ENCODE data around the gene KRTAP17-1.

Gene KRTAP17-1

DNA sequence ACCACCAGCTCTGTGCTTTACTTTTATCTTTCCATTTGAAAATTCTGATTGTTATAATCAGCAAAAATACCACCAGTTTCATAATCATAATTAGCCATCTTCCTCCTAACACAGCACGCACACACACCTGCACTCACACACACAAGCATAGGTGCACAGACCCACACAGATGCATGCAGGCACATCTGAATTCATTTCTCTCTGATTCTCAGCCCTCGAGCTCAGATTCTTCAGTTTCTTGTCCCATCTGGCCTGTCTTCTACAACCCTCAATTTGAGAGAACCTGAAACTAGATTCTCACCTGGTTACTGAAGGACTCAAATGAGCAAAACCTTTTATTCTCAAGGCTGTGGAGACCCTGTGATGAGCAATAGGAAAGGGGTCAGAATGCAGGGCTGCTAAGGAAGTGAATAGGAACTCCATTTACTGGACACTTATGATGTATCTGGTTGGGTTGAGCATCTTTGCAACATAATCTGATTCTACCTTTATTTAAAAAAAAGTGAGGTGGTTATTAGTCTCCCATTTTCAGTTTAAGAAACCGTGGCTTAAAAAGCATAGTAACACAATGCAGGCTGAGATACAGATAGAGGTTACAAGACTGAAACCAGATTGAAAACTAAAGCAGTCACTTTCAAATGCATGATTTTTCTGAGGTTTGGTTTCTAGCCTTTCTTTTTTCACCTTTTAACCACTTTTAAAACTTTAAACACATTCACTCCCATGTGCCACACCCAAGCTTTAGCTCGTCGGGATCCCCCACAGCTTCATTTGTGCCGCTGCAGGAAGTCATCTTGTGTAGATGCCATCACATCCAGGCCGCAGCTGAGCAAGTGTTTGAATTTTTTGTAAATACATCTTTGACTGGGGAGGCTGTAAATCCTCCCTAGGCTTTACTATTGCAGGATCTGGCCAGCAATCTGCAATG is 25.7 kb upstream of the KRTAP17-1 start:
- TF ChIP-seq JUND (IDR thresholded peaks at IDR 0.05; ENCODE audit: low read depth) = no peak
- in situ Hi-C loops (cut with HindIII; ENCODE audit: low pct_unique_long_range_greater_than_20kb, low sequenced_read_pairs) = no loop called here

DNA sequence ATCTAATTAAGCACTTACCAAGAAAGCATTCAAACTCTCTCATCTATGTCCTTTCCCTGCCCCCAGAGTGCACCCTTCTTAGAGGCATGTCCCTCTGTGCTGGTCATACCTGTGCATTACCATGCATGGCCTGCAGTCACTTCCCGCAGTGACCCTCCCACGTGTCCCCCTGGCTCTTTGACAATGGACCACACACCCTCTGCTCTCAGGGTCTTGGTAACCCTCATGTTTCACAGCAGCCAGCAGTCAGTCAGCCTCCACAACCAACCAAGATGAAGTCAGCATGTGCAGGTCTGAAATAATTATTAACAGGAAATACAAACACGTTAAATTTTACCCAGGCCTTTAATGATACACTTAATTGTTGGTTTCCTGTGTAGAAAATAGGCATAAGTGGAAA is 25.0 kb upstream of the KRTAP17-1 start:
- peak in 1 of 2 experiments; percentile 36 for DNase-seq (ENCODE audit: low read depth in 1 of 2, low spot score in 1 of 2)
- in situ Hi-C loops (cut with HindIII; ENCODE audit: low pct_unique_long_range_greater_than_20kb, low sequenced_read_pairs) = no loop called here
- TF ChIP-seq JUND (IDR thresholded peaks at IDR 0.05; ENCODE audit: low read depth) = no peak

More for the DNA sequence above, 25.7 kb upstream of the KRTAP17-1 start:
- DNase-seq (ENCODE audit: low read depth in 1 of 2, low spot score in 1 of 2) = peak in 1 of 2 experiments; percentile 46

DNA sequence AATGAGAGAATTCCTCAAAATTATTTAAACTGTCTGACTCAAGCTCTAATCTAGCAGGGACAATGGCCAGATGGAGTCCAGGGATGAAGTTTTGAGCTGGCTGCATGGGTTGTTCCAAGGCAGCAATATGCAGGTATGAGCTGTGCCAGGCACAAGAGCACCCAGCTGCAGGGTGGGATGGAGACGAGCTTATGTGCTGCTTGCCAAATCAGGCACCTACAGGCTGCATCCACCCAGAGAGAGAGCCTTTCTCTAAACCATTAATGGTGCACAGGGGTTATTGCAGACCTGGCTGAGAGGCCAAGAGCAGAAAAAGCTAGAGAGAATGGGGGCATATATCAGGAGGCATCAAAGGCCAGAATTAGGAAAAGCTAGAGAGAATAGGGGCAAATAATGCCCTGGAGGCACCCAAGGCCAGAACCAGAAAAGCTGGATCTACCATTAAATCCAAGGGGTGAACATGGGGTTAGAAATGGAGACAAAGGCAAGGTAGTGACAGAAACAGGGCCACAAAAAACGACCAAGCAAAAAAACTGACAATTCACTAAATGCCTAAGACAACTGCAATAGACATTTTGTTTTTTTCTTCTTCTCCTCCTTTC is 24.2 kb upstream of the KRTAP17-1 start:
- in situ Hi-C loops (cut with HindIII; ENCODE audit: low pct_unique_long_range_greater_than_20kb, low sequenced_read_pairs) = no loop called here
- TF ChIP-seq JUND (IDR thresholded peaks at IDR 0.05; ENCODE audit: low read depth) = no peak
- DNase-seq (ENCODE audit: low read depth in 1 of 2, low spot score in 1 of 2) = peak in 1 of 2 experiments; percentile 69

DNA sequence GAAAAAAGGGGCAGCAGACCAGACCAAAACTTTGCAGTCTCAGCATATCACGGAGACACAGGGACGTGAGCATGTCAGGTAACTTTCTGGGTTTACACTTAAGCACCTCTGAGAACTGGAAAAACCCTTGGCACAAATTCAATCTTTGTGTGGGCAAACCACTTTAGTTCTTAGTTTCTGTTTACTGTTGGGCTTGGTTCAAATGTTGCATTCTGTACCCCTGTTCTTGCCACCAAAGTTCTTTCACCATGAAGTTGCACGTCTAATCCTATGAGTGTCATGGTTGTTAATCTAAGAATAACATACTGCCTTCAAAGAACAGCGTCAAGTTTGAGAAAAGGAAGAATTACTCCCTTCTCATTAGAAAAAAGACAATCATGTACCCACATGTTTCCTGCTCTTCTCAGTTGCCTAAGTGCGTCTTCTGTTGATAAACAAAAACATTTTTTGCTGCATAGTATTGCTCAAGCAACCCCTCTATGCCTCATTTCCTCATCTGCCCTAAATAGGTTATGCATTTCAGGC is 23.5 kb upstream of the KRTAP17-1 start:
- no peak for TF ChIP-seq JUND (IDR thresholded peaks at IDR 0.05; ENCODE audit: low read depth)
- in situ Hi-C loops (cut with HindIII; ENCODE audit: low pct_unique_long_range_greater_than_20kb, low sequenced_read_pairs) = no loop called here
- DNase-seq (ENCODE audit: low read depth in 1 of 2, low spot score in 1 of 2) = peak in 1 of 2 experiments; percentile 88

DNA sequence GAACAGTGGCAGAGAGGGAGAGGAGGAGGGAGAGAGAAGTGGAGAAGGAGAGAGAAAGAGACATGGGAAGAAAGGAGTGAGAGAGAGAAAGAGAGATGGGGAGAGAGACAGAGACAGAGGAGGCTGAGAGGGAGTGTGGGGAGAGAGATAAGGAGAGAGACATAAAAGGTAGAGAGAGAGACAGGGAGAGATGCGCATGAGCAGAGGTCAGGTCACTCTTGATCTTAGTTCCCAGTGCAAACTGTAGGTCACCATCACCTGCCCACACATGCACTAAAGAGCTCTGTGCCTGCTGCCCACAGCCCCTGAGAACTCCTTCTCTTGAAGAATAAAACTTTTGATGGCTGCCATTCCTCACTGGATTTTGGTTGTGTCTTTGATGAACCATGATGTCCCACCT is 20.2 kb upstream of the KRTAP17-1 start:
- in situ Hi-C loops (cut with HindIII; ENCODE audit: low pct_unique_long_range_greater_than_20kb, low sequenced_read_pairs) = no loop called here
- TF ChIP-seq JUND (IDR thresholded peaks at IDR 0.05; ENCODE audit: low read depth) = no peak
- DNase-seq (ENCODE audit: low read depth in 1 of 2, low spot score in 1 of 2) = no peak

DNA sequence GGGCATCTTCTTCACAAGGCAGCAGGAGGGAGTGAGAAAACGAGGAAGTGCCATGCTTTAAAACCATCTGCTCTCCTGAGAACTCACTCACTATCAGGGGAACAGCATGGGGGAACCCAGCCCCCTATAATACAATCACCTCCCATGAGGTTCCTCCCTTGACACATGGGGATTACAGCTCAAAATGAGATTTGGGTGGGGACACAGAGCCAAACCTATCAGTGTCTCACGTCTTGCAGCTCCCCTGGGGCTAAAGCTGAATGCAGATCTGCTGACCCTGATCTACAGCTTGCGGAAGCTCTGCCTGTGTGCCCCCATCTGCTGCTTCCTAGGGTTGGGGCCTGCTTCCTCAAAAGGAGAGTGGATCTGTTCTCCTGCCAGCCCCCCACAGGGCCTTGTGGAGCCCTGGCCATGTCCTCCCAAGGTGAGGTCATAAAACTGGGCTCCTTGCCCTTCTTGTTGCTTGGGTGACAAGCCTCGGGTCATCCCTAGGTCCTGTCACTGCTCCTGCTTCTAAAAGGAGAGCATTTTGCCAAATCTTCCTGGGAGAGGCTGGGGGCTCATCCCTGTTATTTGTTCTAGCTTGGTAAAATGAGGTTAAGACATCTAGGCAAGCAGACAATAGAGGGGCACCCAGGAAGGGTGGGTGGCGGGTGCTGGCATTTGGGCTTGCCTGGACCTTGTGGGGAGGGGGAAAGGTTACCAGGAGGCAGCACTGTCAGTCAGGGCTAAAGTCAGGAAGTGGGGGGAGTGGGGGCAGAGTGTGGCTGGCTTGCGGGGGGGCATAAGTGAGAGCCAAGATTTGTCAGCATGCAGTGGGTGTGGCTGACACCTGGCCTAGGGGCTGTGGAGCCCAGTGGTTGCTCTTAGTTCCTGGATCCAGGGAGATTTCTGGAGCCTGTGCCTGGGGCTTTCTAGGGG is 19.1 kb upstream of the KRTAP17-1 start:
- in situ Hi-C loops (cut with HindIII; ENCODE audit: low pct_unique_long_range_greater_than_20kb, low sequenced_read_pairs) = no loop called here
- TF ChIP-seq JUND (IDR thresholded peaks at IDR 0.05; ENCODE audit: low read depth) = no peak
- peak in 1 of 2 experiments; percentile 38 for DNase-seq (ENCODE audit: low read depth in 1 of 2, low spot score in 1 of 2)

DNA sequence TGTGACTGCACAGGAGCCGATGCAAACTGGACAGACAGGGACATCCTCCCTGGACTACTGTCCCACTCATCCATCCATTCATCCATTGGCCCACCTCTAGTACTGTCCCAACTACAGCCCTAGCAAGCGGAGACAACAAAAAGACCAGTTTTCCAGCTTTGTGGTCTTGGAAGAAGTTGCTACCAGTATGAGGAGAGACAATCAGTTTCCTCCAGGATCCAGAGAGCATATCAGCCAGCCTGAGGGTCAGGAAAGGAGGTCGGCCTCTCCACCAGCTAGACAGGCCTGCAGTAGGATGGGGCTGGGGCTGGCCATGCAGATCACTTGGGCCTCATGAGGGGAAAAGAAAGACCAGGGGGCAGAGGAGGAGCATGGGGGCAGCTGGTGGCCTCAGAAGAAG is 18.3 kb upstream of the KRTAP17-1 start:
- no peak for TF ChIP-seq JUND (IDR thresholded peaks at IDR 0.05; ENCODE audit: low read depth)
- in situ Hi-C loops (cut with HindIII; ENCODE audit: low pct_unique_long_range_greater_than_20kb, low sequenced_read_pairs) = no loop called here
- DNase-seq (ENCODE audit: low read depth in 1 of 2, low spot score in 1 of 2) = no peak

DNA sequence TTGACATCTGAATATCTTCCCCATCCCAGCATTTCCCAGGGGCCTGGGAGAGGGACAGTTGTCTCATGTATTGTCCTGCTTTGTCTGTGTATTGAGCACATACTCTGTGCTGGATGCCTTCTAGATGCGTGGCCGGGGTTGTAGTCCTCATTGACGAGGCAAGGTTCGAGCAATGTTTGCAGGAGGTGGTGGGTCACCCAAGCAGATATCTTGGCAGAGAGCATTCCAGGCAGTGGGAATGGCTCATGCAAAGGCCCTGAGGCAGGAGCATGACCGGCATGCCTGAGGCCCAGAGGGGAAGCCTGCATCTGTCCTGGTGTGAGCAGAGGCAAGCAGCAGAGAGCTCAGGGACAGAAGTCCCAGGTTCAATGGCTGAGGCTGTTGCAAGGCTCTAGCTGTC is 17.6 kb upstream of the KRTAP17-1 start:
- in situ Hi-C loops (cut with HindIII; ENCODE audit: low pct_unique_long_range_greater_than_20kb, low sequenced_read_pairs) = no loop called here
- no peak for TF ChIP-seq JUND (IDR thresholded peaks at IDR 0.05; ENCODE audit: low read depth)
- DNase-seq (ENCODE audit: low read depth in 1 of 2, low spot score in 1 of 2) = no peak

DNA sequence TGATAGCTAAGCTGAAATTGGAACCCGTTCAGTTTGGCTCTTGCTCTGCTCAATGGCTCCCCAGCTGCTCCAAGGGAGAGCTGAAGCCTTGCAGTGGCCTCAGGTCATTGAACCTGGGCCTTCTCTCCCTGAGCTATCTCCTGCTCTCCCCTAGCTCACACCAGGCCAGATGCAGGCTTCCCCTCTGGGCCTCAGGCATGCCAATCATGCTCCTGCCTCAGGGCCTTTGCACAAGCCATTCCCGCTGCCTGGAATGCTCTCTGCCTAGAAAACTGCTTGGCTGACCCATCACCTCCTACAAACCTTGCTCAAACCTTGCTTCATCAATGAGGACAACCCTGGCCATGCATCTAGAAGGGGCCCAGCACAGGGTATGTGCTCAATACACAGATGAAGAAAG is 16.7 kb upstream of the KRTAP17-1 start:
- in situ Hi-C loops (cut with HindIII; ENCODE audit: low pct_unique_long_range_greater_than_20kb, low sequenced_read_pairs) = no loop called here
- no peak for TF ChIP-seq JUND (IDR thresholded peaks at IDR 0.05; ENCODE audit: low read depth)
- no peak for DNase-seq (ENCODE audit: low read depth in 1 of 2, low spot score in 1 of 2)

DNA sequence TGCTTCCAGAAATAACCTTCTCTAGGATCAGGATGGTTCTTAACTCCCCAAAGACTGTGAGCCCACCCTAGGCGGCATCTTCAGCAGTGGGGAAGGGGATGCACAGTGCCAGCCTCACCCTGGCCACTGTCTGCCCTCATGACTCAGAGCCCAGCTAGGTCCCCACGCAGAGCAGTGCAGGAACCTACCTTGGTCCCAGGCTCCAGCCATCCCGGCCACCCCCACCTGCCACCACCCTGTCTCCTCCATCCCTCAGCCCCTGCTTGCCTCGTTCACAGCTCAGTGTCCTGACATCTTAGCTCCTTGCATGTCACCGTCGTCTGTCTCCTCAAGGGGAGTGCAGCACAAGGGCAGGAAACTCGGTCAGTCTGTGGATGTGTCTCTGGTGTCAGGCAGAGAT is 16.1 kb upstream of the KRTAP17-1 start:
- in situ Hi-C loops (cut with HindIII; ENCODE audit: low pct_unique_long_range_greater_than_20kb, low sequenced_read_pairs) = no loop called here
- DNase-seq (ENCODE audit: low read depth in 1 of 2, low spot score in 1 of 2) = no peak
- TF ChIP-seq JUND (IDR thresholded peaks at IDR 0.05; ENCODE audit: low read depth) = no peak

DNA sequence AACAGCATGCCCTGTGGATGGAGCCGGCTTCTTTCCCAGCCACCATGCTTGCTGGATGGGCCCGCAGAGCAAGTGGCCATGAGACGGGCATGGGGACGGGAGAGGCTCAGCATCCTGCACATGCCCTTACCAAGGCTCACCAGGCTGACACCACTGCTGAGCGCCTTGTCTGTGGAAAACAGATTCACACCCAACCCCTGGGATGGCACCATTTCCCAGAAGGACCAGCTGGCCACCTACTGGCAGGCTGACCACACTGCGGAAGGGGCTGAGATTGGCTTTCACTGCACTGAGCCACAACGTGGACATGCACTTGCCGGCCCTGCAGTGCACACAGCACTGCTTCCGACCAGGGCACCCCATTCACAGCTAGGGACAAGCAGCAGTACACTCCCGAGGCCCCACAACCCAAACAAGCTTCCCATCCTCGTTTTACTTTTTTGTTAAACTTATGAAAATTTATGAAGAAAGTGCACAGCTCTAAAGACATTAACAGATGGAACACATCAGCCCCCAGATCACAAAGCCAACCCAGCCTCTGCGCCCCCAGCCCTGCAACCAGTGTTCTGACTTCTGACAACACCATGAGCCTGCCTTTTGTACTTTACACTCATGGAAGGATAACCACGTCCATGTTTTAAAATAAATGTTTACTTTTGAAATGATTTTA is 13.9 kb upstream of the KRTAP17-1 start:
- in situ Hi-C loops (cut with HindIII; ENCODE audit: low pct_unique_long_range_greater_than_20kb, low sequenced_read_pairs) = no loop called here
- TF ChIP-seq JUND (IDR thresholded peaks at IDR 0.05; ENCODE audit: low read depth) = no peak
- DNase-seq (ENCODE audit: low read depth in 1 of 2, low spot score in 1 of 2) = peak; percentile 56 to 89

DNA sequence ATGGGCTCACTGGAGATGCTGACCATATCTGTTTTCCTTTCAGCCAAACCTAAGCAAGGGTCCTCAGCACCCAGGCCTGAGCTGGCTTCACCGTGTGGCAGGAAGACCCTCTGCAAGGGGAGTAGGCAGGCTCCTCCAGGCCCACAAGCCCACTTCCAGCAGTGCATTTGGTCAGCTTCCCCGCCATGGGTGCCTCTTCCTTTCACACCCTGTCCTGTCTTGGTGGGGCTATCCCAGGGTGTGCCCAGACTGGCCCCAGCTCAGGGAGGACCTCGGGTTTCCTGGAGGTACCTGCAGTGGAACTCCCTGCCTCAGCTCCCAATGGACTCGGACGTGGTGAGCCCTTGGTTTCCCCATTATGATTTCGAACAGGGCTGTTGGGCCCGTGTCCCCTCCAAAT is 12.7 kb upstream of the KRTAP17-1 start:
- DNase-seq (ENCODE audit: low read depth in 1 of 2, low spot score in 1 of 2) = no peak
- TF ChIP-seq JUND (IDR thresholded peaks at IDR 0.05; ENCODE audit: low read depth) = no peak
- in situ Hi-C loops (cut with HindIII; ENCODE audit: low pct_unique_long_range_greater_than_20kb, low sequenced_read_pairs) = no loop called here

All from T47D (cell line).